Lower leg skin (tissue), 3 donors: ENCODE measurements around the gene STARD9.

Experiments
- CTCF ChIP-seq, 3 donors: fragments of 450-650 bp; IDR thresholded peaks; one replicate each; pipeline ENCODE4 v1.5.1; 2016; ENCODE audit warnings: antibody characterized with exemption in 3 of 3, mild to moderate bottlenecking in 3 of 3, moderate library complexity in 2 of 3
- POLR2A ChIP-seq, 2 donors: fragments of 450-650 bp; IDR thresholded peaks; one replicate each; pipeline ENCODE4 v1.6.1; 2016 to 2017; ENCODE audit warnings: antibody characterized with exemption in 2 of 2, mild to moderate bottlenecking in 1 of 2, moderate library complexity in 1 of 2

GRCh38 chr15:42581272-42581730 lies 5.9 kb downstream of the STARD9 start:
- TF ChIP-seq POLR2A (IDR thresholded peaks at IDR 0.05) (no peak), CTCF (IDR thresholded peaks at IDR 0.05) (no peak)
